Caco-2 (cell line): ENCODE measurements around the gene CDRT15L2. TPM values are rescaled to one million over a fixed set of nuclear protein-coding genes. Genes with fewer than 3 reads are reported as not detected.

ENCODE experiments used
- BruUV-seq: library from RNA; stranded (reverse); fragments of 400-500 nt; replicated peaks from 2 replicates; lab custom pipeline; 2021; lab: Mats Ljungman, UMichigan
- CTCF ChIA-PET: fragments of 300-600 bp; sonication (Branson Sonifier 250); formaldehyde crosslinking; loops from one replicate; lab custom pipeline; 2022; ENCODE audit warnings: antibody characterized with exemption; lab: Charles Lee
- POLR2A ChIA-PET: fragments of 300-600 bp; sonication (Branson Sonifier 250); formaldehyde crosslinking; loops from one replicate; lab custom pipeline; 2022; ENCODE audit warnings: antibody characterized with exemption; lab: Charles Lee
- DNase-seq, 2 experiments: peaks; one replicate each; pipeline versions ENCODE4 v3.0.0 to v3.0.0-alpha.2; 2020 to 2022
- H3K27me3 ChIP-seq: replicated peaks from 2 replicates; pipeline ENCODE4 v1.6.0; 2011; ENCODE audit warnings: low read length; ENCODE audit not compliant: control insufficient read depth, insufficient read depth
- H3K36me3 ChIP-seq: 2 replicates; pipeline ENCODE4 v1.5.1; 2011; ENCODE audit warnings: low read length; ENCODE audit not compliant: control insufficient read depth, insufficient read depth
- H3K4me1 ChIP-seq: fragments of 250-450 bp; sonication (Bioruptor Pico); 2 replicates; pipeline ENCODE4 v1.5.1; 2020; ENCODE audit warnings: mild to moderate bottlenecking
- H3K4me3 ChIP-seq: 2 replicates; pipeline ENCODE4 v1.5.1; 2011; ENCODE audit warnings: low read depth, mild to moderate bottlenecking, control low read depth, low read length
- H3K9me3 ChIP-seq: fragments of 250-450 bp; sonication (Bioruptor Pico); 2 replicates; pipeline ENCODE4 v1.5.1; 2020; ENCODE audit warnings: mild to moderate bottlenecking, moderate library complexity
- H3K27ac Mint-ChIP-seq: one replicate; pipeline ENCODE4 v1.8.0; 2022; ENCODE audit warnings: mixed read lengths; ENCODE audit not compliant: unreplicated experiment
- H3K27me3 Mint-ChIP-seq: one replicate; pipeline ENCODE4 v1.8.0; 2022; ENCODE audit warnings: mixed read lengths; ENCODE audit not compliant: insufficient read depth, unreplicated experiment
- H3K36me3 Mint-ChIP-seq: one replicate; pipeline ENCODE4 v1.8.0; 2022; ENCODE audit warnings: mild to moderate bottlenecking, mixed read lengths; ENCODE audit not compliant: insufficient read depth, unreplicated experiment
- H3K4me1 Mint-ChIP-seq: one replicate; pipeline ENCODE4 v1.8.0; 2022; ENCODE audit warnings: low read depth, mixed read lengths; ENCODE audit not compliant: unreplicated experiment
- H3K4me3 Mint-ChIP-seq: one replicate; pipeline ENCODE4 v1.8.0; 2022; ENCODE audit warnings: mild to moderate bottlenecking, moderate library complexity, mixed read lengths; ENCODE audit not compliant: unreplicated experiment
- H3K9me3 Mint-ChIP-seq: one replicate; pipeline ENCODE4 v1.8.0; 2022; ENCODE audit warnings: mixed read lengths; ENCODE audit not compliant: unreplicated experiment
- intact Hi-C: fragments of 100-400 bp; cut with micrococcal nuclease; formaldehyde crosslinking; loops from one replicate; pipeline ENCODE4 v1.10.0; 2022; ENCODE audit not compliant: unreplicated experiment
- total RNA-seq: library from RNA; stranded (reverse); gene quantifications from 2 replicates; pipeline ENCODE4 v1.2.3, GENCODE V29; 2022
- TF ChIP-seq, protein P1 (sequence below), 2 experiments: fragments of 200-600 bp in 1 of 2; IDR thresholded peaks; 1 replicate in 1 of 2; 2 replicates in 1 of 2; pipeline versions ENCODE4 v1.5.1 to v1.8.0; 2011 to 2022; ENCODE audit warnings: antibody characterized with exemption in 1 of 2, control low read depth in 1 of 2, inconsistent platforms in 1 of 2, low read depth in 1 of 2, low read length in 1 of 2, mild to moderate bottlenecking in 1 of 2, moderate library complexity in 1 of 2; ENCODE audit not compliant: insufficient read depth in 1 of 2, severe bottlenecking in 1 of 2, unreplicated experiment in 1 of 2

Gene CDRT15L2
- total RNA-seq, 1 experiment from 2014 or later, result not detected

DNA sequence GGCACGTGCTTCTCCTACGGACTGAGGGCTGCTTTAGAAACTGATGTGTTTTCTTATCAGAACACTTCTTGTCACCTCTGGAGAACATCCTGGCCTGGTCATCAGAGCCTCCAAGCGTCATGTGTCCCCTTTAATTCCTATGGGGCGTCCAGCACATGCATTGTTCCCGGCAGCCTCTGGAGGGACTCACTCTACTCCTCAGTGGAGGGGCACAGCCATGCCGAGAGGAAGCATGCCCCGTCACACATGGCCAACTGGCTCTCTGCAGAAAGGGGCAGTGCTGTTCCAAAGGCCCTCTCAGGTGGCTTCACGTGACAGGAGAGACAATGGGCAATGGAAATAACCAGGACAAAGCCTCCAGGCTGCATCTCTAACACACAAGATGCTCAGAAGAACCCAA lies 31.8 kb downstream of the CDRT15L2 start:
- intact Hi-C loops, result no loop called here
- H3K4me1 ChIP-seq, result no peaks in the 10 kb centered on the region
- no peaks in the 10 kb centered on the region for H3K9me3 ChIP-seq
- TF ChIP-seq, protein P1, sequence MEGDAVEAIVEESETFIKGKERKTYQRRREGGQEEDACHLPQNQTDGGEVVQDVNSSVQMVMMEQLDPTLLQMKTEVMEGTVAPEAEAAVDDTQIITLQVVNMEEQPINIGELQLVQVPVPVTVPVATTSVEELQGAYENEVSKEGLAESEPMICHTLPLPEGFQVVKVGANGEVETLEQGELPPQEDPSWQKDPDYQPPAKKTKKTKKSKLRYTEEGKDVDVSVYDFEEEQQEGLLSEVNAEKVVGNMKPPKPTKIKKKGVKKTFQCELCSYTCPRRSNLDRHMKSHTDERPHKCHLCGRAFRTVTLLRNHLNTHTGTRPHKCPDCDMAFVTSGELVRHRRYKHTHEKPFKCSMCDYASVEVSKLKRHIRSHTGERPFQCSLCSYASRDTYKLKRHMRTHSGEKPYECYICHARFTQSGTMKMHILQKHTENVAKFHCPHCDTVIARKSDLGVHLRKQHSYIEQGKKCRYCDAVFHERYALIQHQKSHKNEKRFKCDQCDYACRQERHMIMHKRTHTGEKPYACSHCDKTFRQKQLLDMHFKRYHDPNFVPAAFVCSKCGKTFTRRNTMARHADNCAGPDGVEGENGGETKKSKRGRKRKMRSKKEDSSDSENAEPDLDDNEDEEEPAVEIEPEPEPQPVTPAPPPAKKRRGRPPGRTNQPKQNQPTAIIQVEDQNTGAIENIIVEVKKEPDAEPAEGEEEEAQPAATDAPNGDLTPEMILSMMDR (IDR thresholded peaks at IDR 0.05; ENCODE audit: insufficient read depth in 1 of 2, low read depth in 1 of 2, low read length in 1 of 2, severe bottlenecking in 1 of 2, unreplicated experiment in 1 of 2), result no peak
- Mint-ChIP-seq H3K4me3 (no peak overlapping the region), H3K36me3 (no peaks in the 10 kb centered on the region), H3K9me3 (no peaks in the 10 kb centered on the region), H3K27ac (no peak overlapping the region), H3K4me1 (no peaks in the 10 kb centered on the region), H3K27me3 (no peaks in the 10 kb centered on the region)
- no peaks in the 10 kb centered on the region for H3K36me3 ChIP-seq
- no peak for DNase-seq
- H3K27me3 ChIP-seq, result no peaks in the 10 kb centered on the region
- CTCF ChIA-PET, result no interaction called here
- POLR2A ChIA-PET, result no interaction called here
- BruUV-seq, result no TSS peak
- no peak overlapping the region for H3K4me3 ChIP-seq

DNA sequence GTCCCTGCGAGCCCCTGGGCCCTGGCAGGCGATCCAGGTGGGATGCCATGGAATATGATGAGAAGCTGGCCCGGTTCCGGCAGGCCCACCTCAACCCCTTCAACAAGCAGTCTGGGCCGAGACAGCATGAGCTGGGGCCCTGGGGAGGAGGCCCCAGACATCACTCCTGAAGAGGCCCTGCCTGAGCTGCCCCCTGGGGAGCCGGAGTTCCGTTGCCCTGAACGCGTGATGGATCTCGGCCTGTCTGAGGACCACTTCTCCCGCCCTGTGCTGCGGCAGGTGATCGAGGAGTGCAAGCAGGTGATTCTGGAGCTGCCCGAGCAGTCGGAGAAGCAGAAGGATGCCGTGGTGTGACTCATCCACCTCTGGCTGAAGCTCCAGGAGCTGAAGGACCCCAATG lies 33.1 kb downstream of the CDRT15L2 start:
- no peaks in the 10 kb centered on the region for H3K4me1 ChIP-seq
- H3K36me3 Mint-ChIP-seq, result no peaks in the 10 kb centered on the region
- no peaks in the 10 kb centered on the region for H3K9me3 ChIP-seq
- ChIA-PET CTCF (no interaction called here), POLR2A (no interaction called here)
- H3K27me3 Mint-ChIP-seq, result no peaks in the 10 kb centered on the region
- no peaks in the 10 kb centered on the region for H3K36me3 ChIP-seq
- TF ChIP-seq, protein P1 (IDR thresholded peaks at IDR 0.05; ENCODE audit: insufficient read depth in 1 of 2, low read depth in 1 of 2, low read length in 1 of 2, severe bottlenecking in 1 of 2, unreplicated experiment in 1 of 2), result no peak
- no peak overlapping the region for H3K4me3 Mint-ChIP-seq
- no peak overlapping the region for H3K4me3 ChIP-seq
- DNase-seq, result no peak
- BruUV-seq, result no TSS peak
- no peaks in the 10 kb centered on the region for H3K9me3 Mint-ChIP-seq
- intact Hi-C loops, result no loop called here
- H3K27ac Mint-ChIP-seq, result no peak overlapping the region
- H3K27me3 ChIP-seq, result no peaks in the 10 kb centered on the region
- no peaks in the 10 kb centered on the region for H3K4me1 Mint-ChIP-seq

- Histone ChIP-seq H3K27me3 (no peaks in the 10 kb centered on the region), H3K4me1 (no peaks in the 10 kb centered on the region), H3K9me3 (no peaks in the 10 kb centered on the region), H3K36me3 (no peaks in the 10 kb centered on the region), H3K4me3 (no peak overlapping the region)
- H3K27me3 Mint-ChIP-seq, result no peaks in the 10 kb centered on the region
- TF ChIP-seq, protein P1 (IDR thresholded peaks at IDR 0.05; ENCODE audit: insufficient read depth in 1 of 2, low read depth in 1 of 2, low read length in 1 of 2, severe bottlenecking in 1 of 2, unreplicated experiment in 1 of 2), result no peak
- no peak overlapping the region for H3K4me3 Mint-ChIP-seq
- intact Hi-C loops, result no loop called here
- DNase-seq, result no peak
- no peak overlapping the region for H3K27ac Mint-ChIP-seq
- no peaks in the 10 kb centered on the region for H3K9me3 Mint-ChIP-seq
- H3K36me3 Mint-ChIP-seq, result no peaks in the 10 kb centered on the region
- H3K4me1 Mint-ChIP-seq, result no peaks in the 10 kb centered on the region
- POLR2A ChIA-PET, result interaction anchor here (0.6 kb wide), 1 partner anchor 197 kb away, joined by 4 read pairs; no protein-coding TSS in a partner anchor
- no TSS peak for BruUV-seq
- CTCF ChIA-PET, result no interaction called here
Measured at GRCh38 chr17:20613248-20613647, 33.7 kb downstream of the CDRT15L2 start.
